Endodermal cell (in vitro differentiated cells): Measurements from ENCODE around the gene C2orf92. TPM values are rescaled to one million over a fixed set of nuclear protein-coding genes. Genes with fewer than 3 reads are reported as not detected.
A peak's percentile ranks its signal among the peaks of the same experiment; 100 is the strongest.

Experiments used
- DNase-seq: peaks from one replicate; pipeline ENCODE4 v3.0.0-alpha.2; 2017
- H3K27ac ChIP-seq: 2 replicates; pipeline ENCODE4 v1.5.1; 2013; ENCODE audit warnings: mild to moderate bottlenecking, low read depth, low read length, moderate library complexity
- H3K27me3 ChIP-seq: 2 replicates; pipeline ENCODE4 v1.6.1; 2013; ENCODE audit warnings: mild to moderate bottlenecking, low read length, moderate library complexity; ENCODE audit not compliant: insufficient read depth, control insufficient read depth, poor library complexity, severe bottlenecking
- H3K36me3 ChIP-seq: 2 replicates; pipeline ENCODE4 v1.7.0; 2013; ENCODE audit warnings: mild to moderate bottlenecking, low read length, moderate library complexity; ENCODE audit not compliant: control insufficient read depth, insufficient read depth
- H3K4me1 ChIP-seq: one replicate; pipeline ENCODE4 v1.7.0; 2013; ENCODE audit warnings: low read length; ENCODE audit not compliant: control insufficient read depth, insufficient read depth
- H3K4me3 ChIP-seq: 2 replicates; pipeline ENCODE4 v1.5.1; 2013; ENCODE audit warnings: mild to moderate bottlenecking, low read length, moderate library complexity
- H3K9ac ChIP-seq: 2 replicates; pipeline ENCODE4 v1.6.1; 2013; ENCODE audit warnings: mild to moderate bottlenecking, low read length, moderate library complexity; ENCODE audit not compliant: poor library complexity, severe bottlenecking; ENCODE audit errors: extremely low read depth
- H3K9me3 ChIP-seq: 2 replicates; pipeline ENCODE4 v1.6.1; 2013; ENCODE audit warnings: mild to moderate bottlenecking, low read length, moderate library complexity; ENCODE audit not compliant: control insufficient read depth
- H3K27ac Mint-ChIP-seq: 2 replicates; pipeline ENCODE4 v1.8.0; 2020; ENCODE audit warnings: mixed read lengths
- H3K27me3 Mint-ChIP-seq: 2 replicates; pipeline ENCODE4 v1.8.0; 2021; ENCODE audit warnings: mild to moderate bottlenecking, mixed read lengths; ENCODE audit not compliant: insufficient read depth
- H3K36me3 Mint-ChIP-seq: 2 replicates; pipeline ENCODE4 v1.8.0; 2020; ENCODE audit warnings: low read depth, mixed read lengths
- H3K4me1 Mint-ChIP-seq: 2 replicates; pipeline ENCODE4 v1.8.0; 2020; ENCODE audit warnings: mixed read lengths
- H3K4me3 Mint-ChIP-seq: 2 replicates; pipeline ENCODE4 v1.8.0; 2020; ENCODE audit warnings: mild to moderate bottlenecking, moderate library complexity, mixed read lengths
- H3K9me3 Mint-ChIP-seq: 2 replicates; pipeline ENCODE4 v1.8.0; 2020; ENCODE audit warnings: mild to moderate bottlenecking, mixed read lengths
- WGBS, 2 experiments: methylation state at CpG; one replicate each; pipeline versions ENCODE4 v1.1.5 to v1.1.7; 2013; ENCODE audit warnings: missing lambda C conversion rate in 2 of 2, mixed read lengths in 1 of 2; ENCODE audit not compliant: insufficient coverage in 1 of 2, insufficient read length in 1 of 2; 5-methylcytosine and 5-hydroxymethylcytosine counted together
- total RNA-seq, 2 donors: library from RNA; stranded (reverse); fragmentation: NEBNext Ultra II Directional in 1 of 2; extraction: Animal tissue kit (Norgen Biotek cat#: 25700) in 1 of 2; gene quantifications; 2 replicates in 1 of 2; 3 replicates in 1 of 2; pipeline ENCODE4 v1.2.1, GENCODE V29; 2021
- TF ChIP-seq, protein P1 (sequence below): fragments of 200-600 bp; sonication (generic); conservative IDR thresholded peaks from 2 replicates; pipeline ENCODE4 v1.5.0; 2021; ENCODE audit warnings: antibody characterized with exemption, mild to moderate bottlenecking

Gene C2orf92
- total RNA-seq, 2 donors from 2014 or later: 12.5 to 17.4 TPM

DNA sequence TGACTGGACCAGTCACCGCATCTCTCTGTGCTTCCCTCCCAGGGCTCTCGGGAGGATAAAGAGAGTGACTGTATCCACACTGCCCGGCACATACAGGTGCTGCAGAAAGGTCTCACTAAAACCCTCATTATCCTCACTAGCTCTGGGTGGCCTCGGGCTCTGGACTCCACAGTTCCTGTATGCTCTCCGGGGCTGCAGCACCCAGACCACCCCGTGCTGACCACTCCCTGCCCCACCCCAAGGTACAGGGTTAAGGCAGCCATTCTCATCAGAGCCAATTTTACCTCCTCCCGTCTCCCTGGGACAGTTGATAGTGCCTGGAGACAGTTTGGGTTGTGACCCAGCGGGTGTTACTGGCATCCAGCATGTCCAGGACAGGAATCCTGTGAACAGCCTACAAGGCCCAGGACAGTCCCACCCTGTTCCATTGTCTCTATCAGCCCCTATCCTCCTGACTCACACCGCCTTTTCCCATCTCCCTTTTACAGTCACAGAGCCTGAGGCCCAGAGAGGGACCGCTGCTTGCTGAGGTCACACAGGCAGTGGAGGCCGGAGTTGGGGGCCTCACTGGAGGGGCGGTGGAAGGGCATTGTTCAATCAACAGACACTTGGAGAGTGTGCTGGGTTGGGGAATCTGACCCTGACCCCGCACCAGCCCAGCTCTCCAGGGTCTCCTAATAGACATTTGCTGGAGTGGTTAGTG lies 45.6 kb downstream of the C2orf92 start:
- no peaks in the 10 kb centered on the region for H3K27me3 Mint-ChIP-seq
- H3K27ac Mint-ChIP-seq: peak overlapping the region; percentile 84

DNA sequence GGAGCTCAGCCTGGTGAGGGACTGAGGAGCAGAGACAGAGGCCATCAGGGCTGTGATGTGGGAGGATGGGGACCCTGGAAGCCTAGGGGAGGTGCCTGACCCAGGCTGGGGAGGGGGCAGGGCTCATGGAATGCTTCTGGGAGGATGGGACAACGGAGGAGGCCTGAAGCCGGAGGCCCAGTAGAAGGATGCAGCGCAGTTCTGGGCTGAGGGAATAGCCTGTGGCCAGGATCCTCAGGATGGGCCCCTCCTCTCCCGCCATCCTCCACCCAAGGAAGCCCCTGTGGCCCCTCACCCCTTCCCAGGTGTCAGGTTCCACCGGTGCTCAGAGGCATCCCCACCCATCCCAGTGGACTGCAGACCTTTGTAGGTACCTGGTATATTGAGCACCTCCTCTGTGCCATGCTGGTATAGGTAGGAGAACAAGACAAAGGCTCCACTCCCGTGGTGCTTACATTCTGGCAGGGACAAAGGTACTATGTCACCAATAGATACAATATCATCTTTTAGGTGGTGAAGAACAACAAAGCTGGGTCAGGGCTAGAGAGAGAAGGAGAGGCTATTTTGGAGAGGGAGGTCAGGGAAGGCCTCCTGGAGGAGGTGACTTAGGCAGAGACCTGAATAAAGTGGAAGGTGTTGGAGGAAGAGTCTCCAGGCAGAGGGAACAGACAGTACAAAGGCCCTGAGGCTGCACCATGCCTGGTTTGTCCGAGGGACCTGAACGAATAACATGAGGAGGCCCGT lies 46.6 kb downstream of the C2orf92 start:
- Histone ChIP-seq H3K27me3 (no peaks in the 10 kb centered on the region), H3K9ac (no peak overlapping the region), H3K27ac (no peak overlapping the region), H3K4me3 (no peak overlapping the region), H3K4me1 (peaks cover 22% of the 10 kb centered on the region), H3K36me3 (no peaks in the 10 kb centered on the region), H3K9me3 (no peaks in the 10 kb centered on the region)
- Mint-ChIP-seq H3K4me3 (no peak overlapping the region), H3K27ac (peak overlapping the region; percentile 33), H3K9me3 (no peaks in the 10 kb centered on the region), H3K4me1 (peaks cover 56% of the 10 kb centered on the region), H3K27me3 (no peaks in the 10 kb centered on the region), H3K36me3 (no peaks in the 10 kb centered on the region)
- peak; percentile 47 for DNase-seq
- 90 to 100% methylated on average over 3 to 9 of the region's 9 CpGs for WGBS, 2 experiments
- TF ChIP-seq, protein P1, sequence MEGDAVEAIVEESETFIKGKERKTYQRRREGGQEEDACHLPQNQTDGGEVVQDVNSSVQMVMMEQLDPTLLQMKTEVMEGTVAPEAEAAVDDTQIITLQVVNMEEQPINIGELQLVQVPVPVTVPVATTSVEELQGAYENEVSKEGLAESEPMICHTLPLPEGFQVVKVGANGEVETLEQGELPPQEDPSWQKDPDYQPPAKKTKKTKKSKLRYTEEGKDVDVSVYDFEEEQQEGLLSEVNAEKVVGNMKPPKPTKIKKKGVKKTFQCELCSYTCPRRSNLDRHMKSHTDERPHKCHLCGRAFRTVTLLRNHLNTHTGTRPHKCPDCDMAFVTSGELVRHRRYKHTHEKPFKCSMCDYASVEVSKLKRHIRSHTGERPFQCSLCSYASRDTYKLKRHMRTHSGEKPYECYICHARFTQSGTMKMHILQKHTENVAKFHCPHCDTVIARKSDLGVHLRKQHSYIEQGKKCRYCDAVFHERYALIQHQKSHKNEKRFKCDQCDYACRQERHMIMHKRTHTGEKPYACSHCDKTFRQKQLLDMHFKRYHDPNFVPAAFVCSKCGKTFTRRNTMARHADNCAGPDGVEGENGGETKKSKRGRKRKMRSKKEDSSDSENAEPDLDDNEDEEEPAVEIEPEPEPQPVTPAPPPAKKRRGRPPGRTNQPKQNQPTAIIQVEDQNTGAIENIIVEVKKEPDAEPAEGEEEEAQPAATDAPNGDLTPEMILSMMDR: no peak

More for the DNA sequence above, 45.6 kb downstream of the C2orf92 start:
- H3K4me1 ChIP-seq: peaks cover 28% of the 10 kb centered on the region
- H3K36me3 Mint-ChIP-seq: no peaks in the 10 kb centered on the region
- no peak overlapping the region for H3K9ac ChIP-seq
- H3K9me3 ChIP-seq: no peaks in the 10 kb centered on the region
- DNase-seq: peak; percentile 48
- H3K36me3 ChIP-seq: no peaks in the 10 kb centered on the region
- TF ChIP-seq, protein P1: no peak
- no peak overlapping the region for H3K27ac ChIP-seq
- 92 to 100% methylated on average over 4 to 13 of the region's 13 CpGs for WGBS, 2 experiments
- H3K4me1 Mint-ChIP-seq: peaks cover 56% of the 10 kb centered on the region
- no peaks in the 10 kb centered on the region for H3K9me3 Mint-ChIP-seq
- no peak overlapping the region for H3K4me3 Mint-ChIP-seq
- no peaks in the 10 kb centered on the region for H3K27me3 ChIP-seq
- H3K4me3 ChIP-seq: no peak overlapping the region

DNA sequence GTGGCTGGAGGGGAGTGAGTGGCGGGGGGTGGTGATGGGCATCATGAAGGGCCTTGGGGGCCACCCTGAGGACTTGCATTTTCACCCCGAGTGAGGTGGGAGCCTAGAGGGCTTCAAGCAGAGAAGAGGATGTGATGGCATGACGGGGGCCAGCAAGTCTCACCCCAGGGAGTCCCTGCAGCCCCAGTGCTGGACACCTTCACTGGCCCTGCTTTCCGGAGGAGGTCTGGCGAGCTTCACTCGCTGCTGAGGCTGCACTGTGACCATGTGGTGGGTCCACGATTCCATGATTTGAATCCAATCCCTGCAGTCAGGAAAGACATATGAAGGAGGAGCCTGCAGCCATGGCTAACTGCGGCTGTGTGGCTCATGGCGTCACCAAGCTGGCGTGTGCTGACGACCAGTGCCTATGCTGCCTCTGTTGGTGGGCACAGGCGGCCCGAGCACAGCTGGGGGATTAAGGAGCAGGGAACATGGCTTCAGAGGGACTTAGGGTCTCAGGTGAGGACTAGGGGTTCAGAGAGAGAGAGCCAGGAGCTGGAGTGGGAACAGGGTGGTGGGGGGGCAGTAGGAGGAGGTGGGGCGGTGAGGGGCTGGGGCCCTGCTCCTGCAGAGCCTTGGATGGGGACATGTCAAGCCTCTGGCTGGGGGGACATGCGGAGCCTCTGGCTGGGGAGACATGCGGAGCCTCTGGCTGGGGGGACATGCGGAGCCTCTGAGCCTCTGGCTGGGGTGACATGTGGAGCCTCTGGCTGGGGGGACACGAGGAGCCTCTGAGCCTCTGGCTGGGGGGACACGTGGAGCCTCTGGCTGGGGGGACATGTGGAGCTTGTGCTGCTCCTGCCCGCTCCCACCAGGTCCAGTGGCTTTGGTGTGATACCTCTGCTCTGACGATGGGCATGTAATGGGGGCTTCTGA lies 47.4 kb downstream of the C2orf92 start:
- Histone ChIP-seq H3K9ac (no peak overlapping the region), H3K27me3 (no peaks in the 10 kb centered on the region), H3K36me3 (no peaks in the 10 kb centered on the region), H3K9me3 (no peaks in the 10 kb centered on the region), H3K4me1 (peaks cover 15% of the 10 kb centered on the region), H3K27ac (no peak overlapping the region), H3K4me3 (no peak overlapping the region)
- Mint-ChIP-seq H3K9me3 (no peaks in the 10 kb centered on the region), H3K27ac (peak overlapping the region; percentile 33), H3K4me3 (no peak overlapping the region), H3K27me3 (no peaks in the 10 kb centered on the region), H3K4me1 (peaks cover 48% of the 10 kb centered on the region), H3K36me3 (no peaks in the 10 kb centered on the region)
- 94 to 97% methylated on average over 10 to 21 of the region's 21 CpGs for WGBS, 2 experiments
- peak; percentile 37 for DNase-seq
- TF ChIP-seq, protein P1: no peak
